C4-2B (cell line): Measurements from ENCODE around the gene APAF1.

Source experiments
- ZFX ChIP-seq: fragments of 450-650 bp; IDR thresholded peaks from 2 replicates; pipeline ENCODE4 v1.6.1; 2017
- TF ChIP-seq, protein P1 (sequence below): fragments of 450-650 bp; conservative IDR thresholded peaks from 2 replicates; pipeline ENCODE4 v1.5.1; 2017; ENCODE audit warnings: mild to moderate bottlenecking

DNA sequence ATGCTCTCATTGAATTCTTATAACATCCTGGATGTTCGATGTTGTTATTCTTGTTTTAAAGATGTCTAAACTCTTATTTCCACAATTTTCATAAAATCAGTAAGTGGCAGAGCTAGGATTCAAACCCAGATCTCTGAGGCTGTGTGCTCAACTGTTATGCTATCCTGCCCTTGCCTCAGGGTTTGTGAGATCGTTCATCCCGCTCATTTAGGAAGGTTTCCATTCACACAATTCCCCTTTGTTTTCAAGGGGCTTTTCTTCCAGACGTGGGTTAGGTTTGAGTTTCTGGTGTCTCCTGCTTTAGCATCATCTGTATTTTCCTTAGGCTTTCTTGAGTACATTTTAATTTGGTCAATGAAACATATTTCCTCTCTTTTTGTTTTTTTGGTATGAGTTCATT, 69.3 kb downstream of the APAF1 start:
- TF ChIP-seq, protein P1, sequence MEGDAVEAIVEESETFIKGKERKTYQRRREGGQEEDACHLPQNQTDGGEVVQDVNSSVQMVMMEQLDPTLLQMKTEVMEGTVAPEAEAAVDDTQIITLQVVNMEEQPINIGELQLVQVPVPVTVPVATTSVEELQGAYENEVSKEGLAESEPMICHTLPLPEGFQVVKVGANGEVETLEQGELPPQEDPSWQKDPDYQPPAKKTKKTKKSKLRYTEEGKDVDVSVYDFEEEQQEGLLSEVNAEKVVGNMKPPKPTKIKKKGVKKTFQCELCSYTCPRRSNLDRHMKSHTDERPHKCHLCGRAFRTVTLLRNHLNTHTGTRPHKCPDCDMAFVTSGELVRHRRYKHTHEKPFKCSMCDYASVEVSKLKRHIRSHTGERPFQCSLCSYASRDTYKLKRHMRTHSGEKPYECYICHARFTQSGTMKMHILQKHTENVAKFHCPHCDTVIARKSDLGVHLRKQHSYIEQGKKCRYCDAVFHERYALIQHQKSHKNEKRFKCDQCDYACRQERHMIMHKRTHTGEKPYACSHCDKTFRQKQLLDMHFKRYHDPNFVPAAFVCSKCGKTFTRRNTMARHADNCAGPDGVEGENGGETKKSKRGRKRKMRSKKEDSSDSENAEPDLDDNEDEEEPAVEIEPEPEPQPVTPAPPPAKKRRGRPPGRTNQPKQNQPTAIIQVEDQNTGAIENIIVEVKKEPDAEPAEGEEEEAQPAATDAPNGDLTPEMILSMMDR: no peak
- TF ChIP-seq ZFX: no peak
